HL-60 (cell line): ENCODE measurements around the gene RB1.

Source experiments
- DNase-seq, 2 experiments: peaks; one replicate each; pipeline ENCODE4 v3.0.0-alpha.2; 2010 to 2020; ENCODE audit warnings: low read depth in 1 of 2, low spot score in 1 of 2
- H3K27ac ChIP-seq: fragments of 250-450 bp; sonication (Bioruptor Pico); replicated peaks from 2 replicates; pipeline ENCODE4 v1.5.1; 2020; ENCODE audit warnings: mild to moderate bottlenecking, moderate library complexity
- H3K27me3 ChIP-seq: fragments of 250-450 bp; sonication (Bioruptor Pico); 2 replicates; pipeline ENCODE4 v1.5.1; 2021; ENCODE audit warnings: mild to moderate bottlenecking, moderate library complexity; ENCODE audit not compliant: insufficient read depth, poor library complexity, severe bottlenecking
- H3K4me3 ChIP-seq: replicated peaks from 2 replicates; pipeline ENCODE4 v1.5.1; 2011; ENCODE audit warnings: mild to moderate bottlenecking, control low read depth, low read length; ENCODE audit not compliant: insufficient read depth
- CTCF ChIP-seq: IDR thresholded peaks from one replicate; pipeline ENCODE4 v1.5.1; 2011; ENCODE audit warnings: low read length, control low read depth, inconsistent platforms; ENCODE audit not compliant: insufficient read depth
- GABPA ChIP-seq: IDR thresholded peaks from 2 replicates; pipeline ENCODE4 v1.6.1; 2012; ENCODE audit warnings: low read depth
- POLR2AphosphoS5 ChIP-seq: IDR thresholded peaks from 2 replicates; pipeline ENCODE4 v1.6.1; 2012; ENCODE audit warnings: low read depth
- REST ChIP-seq: IDR thresholded peaks from 2 replicates; pipeline ENCODE4 v1.6.1; 2012; ENCODE audit warnings: low read depth; ENCODE audit not compliant: insufficient replicate concordance
- SPI1 ChIP-seq: IDR thresholded peaks from 2 replicates; pipeline ENCODE4 v1.6.1; 2012; ENCODE audit warnings: low read depth, mild to moderate bottlenecking, borderline replicate concordance

RB1 gene

GRCh38 chr13:48487968-48488367, 184.4 kb downstream of the RB1 start:
- H3K27ac ChIP-seq, result no peak overlapping the region
- no peak for TF ChIP-seq SPI1
- TF ChIP-seq CTCF, result no peak
- no peak for TF ChIP-seq REST
- TF ChIP-seq POLR2AphosphoS5, result no peak
- TF ChIP-seq GABPA, result no peak
- no peak overlapping the region for H3K4me3 ChIP-seq
- H3K27me3 ChIP-seq, result no peaks in the 10 kb centered on the region
- DNase-seq, result no peak

GRCh38 chr13:48488995-48489394, 185.4 kb downstream of the RB1 start:
- no peak for DNase-seq
- Histone ChIP-seq H3K4me3 (no peak overlapping the region), H3K27me3 (no peaks in the 10 kb centered on the region), H3K27ac (no peak overlapping the region; the same call in 1 of the 2 replicates)
- no peak for TF ChIP-seq REST
- no peak for TF ChIP-seq GABPA
- TF ChIP-seq SPI1, result no peak
- TF ChIP-seq CTCF, result no peak
- TF ChIP-seq POLR2AphosphoS5, result no peak

GRCh38 chr13:48489666-48490065, 186.1 kb downstream of the RB1 start:
- Histone ChIP-seq H3K27ac (no peak overlapping the region), H3K27me3 (no peaks in the 10 kb centered on the region), H3K4me3 (no peak overlapping the region)
- no peak for DNase-seq
- TF ChIP-seq SPI1 (peak; percentile 56), GABPA (no peak), POLR2AphosphoS5 (no peak), REST (no peak)

GRCh38 chr13:48490241-48490640, 186.7 kb downstream of the RB1 start:
- no peak for DNase-seq
- Histone ChIP-seq H3K4me3 (no peak overlapping the region), H3K27me3 (no peaks in the 10 kb centered on the region), H3K27ac (no peak overlapping the region)
- no peak for TF ChIP-seq GABPA
- TF ChIP-seq REST, result no peak
- TF ChIP-seq POLR2AphosphoS5, result no peak
- no peak for TF ChIP-seq SPI1
- TF ChIP-seq CTCF, result no peak
